Karpas-422 (cell line): Measurements from ENCODE around the gene SOX9. TPM values are rescaled to one million over a fixed set of nuclear protein-coding genes. Genes with fewer than 3 reads are reported as not detected.

Source experiments
- DNase-seq: peaks from one replicate; pipeline ENCODE4 v3.0.0-alpha.2; 2015
- H2AFZ ChIP-seq: fragments of 200-600 bp; sonication (generic); 2 replicates; pipeline ENCODE4 v1.6.1; 2014; ENCODE audit warnings: antibody characterized with exemption, low read length, mixed read lengths
- H3K27ac ChIP-seq: fragments of 200-600 bp; sonication (generic); 2 replicates; pipeline ENCODE4 v1.5.1; 2014; ENCODE audit warnings: mild to moderate bottlenecking, low read length, moderate library complexity
- H3K27me3 ChIP-seq: fragments of 200-600 bp; sonication (generic); 2 replicates; pipeline ENCODE4 v1.6.1; 2014; ENCODE audit warnings: low read length, mixed read lengths
- H3K36me3 ChIP-seq: fragments of 200-600 bp; sonication (generic); 2 replicates; pipeline ENCODE4 v1.6.1; 2014; ENCODE audit warnings: low read length, mixed read lengths; ENCODE audit not compliant: insufficient read depth
- H3K4me1 ChIP-seq: fragments of 200-600 bp; sonication (generic); 2 replicates; pipeline ENCODE4 v1.6.1; 2014; ENCODE audit warnings: mild to moderate bottlenecking, low read length, mixed read lengths
- H3K4me2 ChIP-seq: fragments of 200-600 bp; sonication (generic); 2 replicates; pipeline ENCODE4 v1.6.1; 2014; ENCODE audit warnings: low read length, low read depth, mild to moderate bottlenecking; ENCODE audit not compliant: poor library complexity, severe bottlenecking
- H3K4me3 ChIP-seq: fragments of 200-600 bp; sonication (generic); 2 replicates; pipeline ENCODE4 v1.5.1; 2014; ENCODE audit warnings: mild to moderate bottlenecking, antibody characterized with exemption, low read length, mixed read lengths
- H3K79me2 ChIP-seq: fragments of 200-600 bp; sonication (generic); 2 replicates; pipeline ENCODE4 v1.6.1; 2014; ENCODE audit warnings: mild to moderate bottlenecking, low read length, mixed read lengths
- H3K9ac ChIP-seq: fragments of 200-600 bp; sonication (generic); 2 replicates; pipeline ENCODE4 v1.6.0; 2014; ENCODE audit warnings: low read length
- H3K9me2 ChIP-seq: fragments of 200-600 bp; sonication (generic), shearing (Covaris generic); replicated peaks from 2 replicates; pipeline ENCODE4 v1.6.0; 2014; ENCODE audit warnings: mild to moderate bottlenecking, low read length, moderate library complexity; ENCODE audit not compliant: insufficient read depth
- H3K9me3 ChIP-seq: fragments of 300-700, 200-600 bp; sonication (generic); 2 replicates; pipeline ENCODE4 v1.6.1; 2014; ENCODE audit warnings: low read length, mixed read lengths
- H4K20me1 ChIP-seq: fragments of 200-600 bp; sonication (generic); 2 replicates; pipeline ENCODE4 v1.6.1; 2014; ENCODE audit warnings: mild to moderate bottlenecking, antibody characterized with exemption, low read length, low read depth; ENCODE audit not compliant: insufficient read depth
- total RNA-seq: library from RNA; depleted of rRNA; stranded (reverse); fragments of >200 nt; shearing (Covaris generic); gene quantifications from 2 replicates; pipeline ENCODE4 v1.2.3, GENCODE V29; 2014; ENCODE audit warnings: low replicate concordance

The SOX9 gene
- total RNA-seq, 1 experiment from 2014 or later = 30.3 TPM

GRCh38 chr17:72126575-72127486 lies 6.0 kb downstream of the SOX9 start:
- Histone ChIP-seq H3K9me3 (no peaks in the 10 kb centered on the region), H3K9me2 (no peaks in the 10 kb centered on the region), H4K20me1 (peaks cover 22% of the 10 kb centered on the region), H3K79me2 (peaks cover 3% of the 10 kb centered on the region; the same call in 1 of the 2 replicates), H3K27ac (no peak overlapping the region), H3K9ac (no peak overlapping the region), H3K4me2 (no peak overlapping the region), H3K36me3 (peaks cover 25% of the 10 kb centered on the region), H3K4me1 (peaks cover 58% of the 10 kb centered on the region), H3K27me3 (no peaks in the 10 kb centered on the region), H2AFZ (no peak overlapping the region), H3K4me3 (no peak overlapping the region)
- no peak for DNase-seq

GRCh38 chr17:72128039-72128438 lies 7.2 kb downstream of the SOX9 start:
- no peak overlapping the region for H3K27ac ChIP-seq
- H4K20me1 ChIP-seq = peaks cover 12% of the 10 kb centered on the region
- peak overlapping the region; percentile 46 for H3K4me2 ChIP-seq

GRCh38 chr17:72134608-72135394 lies 14.0 kb downstream of the SOX9 start:
- Histone ChIP-seq H3K79me2 (no peaks in the 10 kb centered on the region), H3K9me2 (no peaks in the 10 kb centered on the region), H3K4me3 (no peak overlapping the region), H3K27me3 (no peaks in the 10 kb centered on the region), H3K36me3 (no peaks in the 10 kb centered on the region), H3K9ac (no peak overlapping the region), H4K20me1 (no peaks in the 10 kb centered on the region), H3K27ac (no peak overlapping the region), H3K4me1 (peaks cover 49% of the 10 kb centered on the region), H3K9me3 (no peaks in the 10 kb centered on the region), H3K4me2 (no peak overlapping the region), H2AFZ (no peak overlapping the region)
- DNase-seq = no peak

More at GRCh38 chr17:72128039-72128438, 7.2 kb downstream of the SOX9 start:
- H2AFZ ChIP-seq = no peak overlapping the region
- H3K36me3 ChIP-seq = peaks cover 19% of the 10 kb centered on the region
- no peaks in the 10 kb centered on the region for H3K9me3 ChIP-seq
- no peak overlapping the region for H3K9ac ChIP-seq
- H3K79me2 ChIP-seq = no peaks in the 10 kb centered on the region
- DNase-seq = no peak
- peaks cover 51% of the 10 kb centered on the region for H3K4me1 ChIP-seq
- H3K4me3 ChIP-seq = no peak overlapping the region
- H3K27me3 ChIP-seq = no peaks in the 10 kb centered on the region
- H3K9me2 ChIP-seq = no peaks in the 10 kb centered on the region

GRCh38 chr17:72135546-72136325 lies 14.9 kb downstream of the SOX9 start:
- Histone ChIP-seq H3K4me2 (no peak overlapping the region), H3K4me1 (peaks cover 41% of the 10 kb centered on the region), H3K9me3 (no peaks in the 10 kb centered on the region), H3K79me2 (no peaks in the 10 kb centered on the region), H2AFZ (no peak overlapping the region), H3K9ac (no peak overlapping the region), H4K20me1 (no peaks in the 10 kb centered on the region), H3K36me3 (no peaks in the 10 kb centered on the region), H3K4me3 (no peak overlapping the region), H3K27me3 (no peaks in the 10 kb centered on the region), H3K9me2 (no peaks in the 10 kb centered on the region), H3K27ac (no peak overlapping the region)
- no peak for DNase-seq

GRCh38 chr17:72136692-72137091 lies 15.9 kb downstream of the SOX9 start:
- Histone ChIP-seq H2AFZ (no peak overlapping the region), H3K4me1 (peaks cover 31% of the 10 kb centered on the region), H3K79me2 (no peaks in the 10 kb centered on the region), H4K20me1 (no peaks in the 10 kb centered on the region), H3K9me3 (no peaks in the 10 kb centered on the region), H3K9me2 (no peaks in the 10 kb centered on the region), H3K4me2 (no peak overlapping the region), H3K9ac (no peak overlapping the region), H3K4me3 (no peak overlapping the region), H3K27me3 (no peaks in the 10 kb centered on the region), H3K36me3 (no peaks in the 10 kb centered on the region), H3K27ac (no peak overlapping the region)
- DNase-seq = no peak

- DNase-seq = no peak
- H3K27ac ChIP-seq = no peak overlapping the region
- H3K9me3 ChIP-seq = no peaks in the 10 kb centered on the region
- no peak overlapping the region for H3K9ac ChIP-seq
- no peak overlapping the region for H2AFZ ChIP-seq
- H3K4me2 ChIP-seq = no peak overlapping the region
- H3K4me3 ChIP-seq = no peak overlapping the region
- peaks cover 30% of the 10 kb centered on the region for H3K4me1 ChIP-seq
- H3K36me3 ChIP-seq = no peaks in the 10 kb centered on the region
- H3K27me3 ChIP-seq = no peaks in the 10 kb centered on the region
- H4K20me1 ChIP-seq = no peaks in the 10 kb centered on the region
- H3K79me2 ChIP-seq = no peaks in the 10 kb centered on the region
- no peaks in the 10 kb centered on the region for H3K9me2 ChIP-seq
Observed at GRCh38 chr17:72137161-72137560, 16.3 kb downstream of the SOX9 start.

GRCh38 chr17:72139212-72139611 lies 18.4 kb downstream of the SOX9 start:
- H3K9me3 ChIP-seq = no peaks in the 10 kb centered on the region
- H3K79me2 ChIP-seq = no peaks in the 10 kb centered on the region
- H2AFZ ChIP-seq = no peak overlapping the region
- peaks cover 39% of the 10 kb centered on the region for H3K4me1 ChIP-seq
- H3K27me3 ChIP-seq = no peaks in the 10 kb centered on the region
- DNase-seq = no peak
- H3K4me2 ChIP-seq = no peak overlapping the region
- H3K9me2 ChIP-seq = no peaks in the 10 kb centered on the region
- H3K27ac ChIP-seq = no peak overlapping the region
- no peaks in the 10 kb centered on the region for H3K36me3 ChIP-seq
- no peak overlapping the region for H3K4me3 ChIP-seq
- no peaks in the 10 kb centered on the region for H4K20me1 ChIP-seq
- H3K9ac ChIP-seq = no peak overlapping the region
